Right lobe of liver (tissue), 4 donors: Measurements from ENCODE around the gene P2RX2.
A peak's percentile ranks its signal among the peaks of the same experiment; 100 is the strongest.

Experiments
- POLR2A ChIP-seq: fragments of 450-650 bp; IDR thresholded peaks from one replicate; pipeline ENCODE4 v1.6.1; 2017; ENCODE audit warnings: antibody characterized with exemption, mild to moderate bottlenecking
- TF ChIP-seq, protein P1 (sequence below), 4 donors: fragments of 200-600 bp in 3 of 4; fragments of 450-650 bp in 1 of 4; IDR thresholded peaks; one replicate each; pipeline versions ENCODE4 v1.5.1 to v1.8.0; 2016 to 2022; ENCODE audit warnings: antibody characterized with exemption in 4 of 4, mild to moderate bottlenecking in 2 of 4
- donor health status: DM: no; HTN: no; CAD: no.
- donor health status: DM: no; HTN: no; CAD: no.
- donor health status: DM: no; HTN: yes; CAD: no.

DNA sequence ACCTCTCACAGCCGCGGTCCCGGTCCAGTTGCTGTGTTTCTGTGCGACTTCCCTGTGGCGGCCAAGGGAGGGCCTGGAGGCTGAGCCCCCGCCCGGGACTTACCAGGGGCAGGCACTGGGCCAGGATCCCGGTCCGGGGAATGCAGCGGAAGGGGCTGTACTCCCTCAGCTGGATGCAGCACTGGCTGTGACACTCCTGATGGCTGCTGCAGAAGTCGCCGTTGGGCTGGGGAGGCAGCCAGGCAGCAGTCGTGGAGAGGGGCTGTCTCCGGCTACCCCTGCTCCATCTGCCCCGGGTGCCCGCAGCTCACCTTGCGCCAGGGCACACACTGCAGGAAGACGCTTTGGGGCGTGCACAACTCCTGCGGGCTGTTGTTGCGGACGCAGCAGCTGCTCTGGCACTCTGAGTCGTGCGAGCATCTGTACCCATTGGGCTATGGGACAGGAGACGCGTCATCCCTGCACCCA is 14.4 kb upstream of the P2RX2 start:
- TF ChIP-seq, protein P1, sequence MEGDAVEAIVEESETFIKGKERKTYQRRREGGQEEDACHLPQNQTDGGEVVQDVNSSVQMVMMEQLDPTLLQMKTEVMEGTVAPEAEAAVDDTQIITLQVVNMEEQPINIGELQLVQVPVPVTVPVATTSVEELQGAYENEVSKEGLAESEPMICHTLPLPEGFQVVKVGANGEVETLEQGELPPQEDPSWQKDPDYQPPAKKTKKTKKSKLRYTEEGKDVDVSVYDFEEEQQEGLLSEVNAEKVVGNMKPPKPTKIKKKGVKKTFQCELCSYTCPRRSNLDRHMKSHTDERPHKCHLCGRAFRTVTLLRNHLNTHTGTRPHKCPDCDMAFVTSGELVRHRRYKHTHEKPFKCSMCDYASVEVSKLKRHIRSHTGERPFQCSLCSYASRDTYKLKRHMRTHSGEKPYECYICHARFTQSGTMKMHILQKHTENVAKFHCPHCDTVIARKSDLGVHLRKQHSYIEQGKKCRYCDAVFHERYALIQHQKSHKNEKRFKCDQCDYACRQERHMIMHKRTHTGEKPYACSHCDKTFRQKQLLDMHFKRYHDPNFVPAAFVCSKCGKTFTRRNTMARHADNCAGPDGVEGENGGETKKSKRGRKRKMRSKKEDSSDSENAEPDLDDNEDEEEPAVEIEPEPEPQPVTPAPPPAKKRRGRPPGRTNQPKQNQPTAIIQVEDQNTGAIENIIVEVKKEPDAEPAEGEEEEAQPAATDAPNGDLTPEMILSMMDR (IDR thresholded peaks at IDR 0.05) = no peak
- TF ChIP-seq POLR2A = peak; percentile 75
